GM18520 (cell line): Measurements from ENCODE around the gene NAXE.
"Not testable (repeated sequence)": the region's sequence is repeated elsewhere in the genome, so short reads cannot be mapped to it uniquely, and the experiment has no call there.

ENCODE experiments used
- ATAC-seq: cut with Tn5 transposase; IDR thresholded peaks from one replicate; pipeline ENCODE4 v1.9.1; 2021; ENCODE audit not compliant: unreplicated experiment

Gene NAXE

GRCh38 chr1:156618853-156619581 lies 27.4 kb downstream of the NAXE start, which contains the start of gene HAPLN2:
TSS of gene HAPLN2 (plus strand) at chr1:156619415. CDS start at chr1:156623491, 4,076 bp downstream.
- no peak for ATAC-seq

DNA sequence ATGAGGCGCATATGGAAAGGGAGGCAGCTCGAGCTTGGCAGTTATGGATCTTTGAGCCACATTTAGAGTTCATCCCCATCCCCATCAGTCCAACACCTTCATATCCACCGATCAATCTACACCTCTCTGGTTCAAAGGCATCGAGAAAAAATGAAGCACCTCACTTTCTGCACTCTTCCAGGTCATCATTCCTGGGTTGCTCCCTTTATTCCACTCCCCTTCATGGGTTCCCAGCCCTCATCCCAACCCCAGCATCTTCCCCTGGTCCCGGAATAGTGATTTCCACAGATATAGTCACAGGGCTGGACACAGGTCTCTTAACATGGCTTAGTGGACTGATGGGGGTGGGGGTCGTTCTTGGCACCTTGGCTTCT lies 28.0 kb downstream of the NAXE start:
- no peak for ATAC-seq

GRCh38 chr1:156622581-156623297 lies 31.2 kb downstream of the NAXE start:
- ATAC-seq = no peak

- ATAC-seq = no peak
Measured at GRCh38 chr1:156623946-156624813, 32.6 kb downstream of the NAXE start.

- ATAC-seq = no peak
Measured at GRCh38 chr1:156624814-156625435, 33.3 kb downstream of the NAXE start.

- no peak for ATAC-seq
Measured at GRCh38 chr1:156625436-156626078, 34.0 kb downstream of the NAXE start.

DNA sequence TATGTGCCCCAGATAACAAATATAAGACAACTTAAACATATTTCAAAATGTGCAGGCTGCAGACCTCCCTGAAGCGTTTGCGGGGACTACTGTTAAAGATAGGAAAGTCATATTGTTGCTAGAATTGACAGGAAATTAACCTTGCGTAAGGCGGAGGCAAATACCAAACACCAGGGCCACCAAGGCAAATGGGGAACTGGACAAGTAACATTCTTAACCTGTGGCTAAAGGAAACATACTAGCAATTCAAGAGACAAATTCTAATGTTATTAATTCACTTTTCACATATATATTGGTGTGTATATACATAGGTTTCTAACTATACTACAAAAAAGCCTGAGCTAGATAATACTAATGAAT lies 34.5 kb downstream of the NAXE start:
- no peak for ATAC-seq

GRCh38 chr1:156627313-156627880 lies 35.8 kb downstream of the NAXE start:
- no peak for ATAC-seq

- no peak for ATAC-seq
Measured at GRCh38 chr1:156629823-156630449, 38.4 kb downstream of the NAXE start.

- not testable (repeated sequence) for ATAC-seq
Measured at GRCh38 chr1:156631152-156631551, 39.6 kb downstream of the NAXE start.

DNA sequence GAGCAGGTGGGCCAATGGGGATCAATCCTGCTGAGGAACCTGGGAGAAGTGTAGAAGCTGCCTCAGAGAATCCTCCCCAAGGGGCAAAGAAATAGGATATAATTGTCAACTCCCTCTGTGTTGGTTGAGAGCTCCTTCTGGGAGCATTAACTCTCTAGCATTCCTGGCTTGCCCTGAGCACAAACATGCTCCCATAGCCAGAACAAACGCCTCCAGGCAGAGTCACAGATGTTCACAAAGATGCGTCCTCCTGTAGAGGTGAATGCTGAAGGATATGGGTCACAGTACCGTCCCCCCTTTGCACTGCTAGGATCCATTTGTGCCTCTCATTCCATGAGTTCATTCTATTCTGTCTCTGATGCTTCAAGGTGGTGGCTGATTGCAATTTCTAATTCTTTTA lies 40.8 kb downstream of the NAXE start:
- no peak for ATAC-seq

DNA sequence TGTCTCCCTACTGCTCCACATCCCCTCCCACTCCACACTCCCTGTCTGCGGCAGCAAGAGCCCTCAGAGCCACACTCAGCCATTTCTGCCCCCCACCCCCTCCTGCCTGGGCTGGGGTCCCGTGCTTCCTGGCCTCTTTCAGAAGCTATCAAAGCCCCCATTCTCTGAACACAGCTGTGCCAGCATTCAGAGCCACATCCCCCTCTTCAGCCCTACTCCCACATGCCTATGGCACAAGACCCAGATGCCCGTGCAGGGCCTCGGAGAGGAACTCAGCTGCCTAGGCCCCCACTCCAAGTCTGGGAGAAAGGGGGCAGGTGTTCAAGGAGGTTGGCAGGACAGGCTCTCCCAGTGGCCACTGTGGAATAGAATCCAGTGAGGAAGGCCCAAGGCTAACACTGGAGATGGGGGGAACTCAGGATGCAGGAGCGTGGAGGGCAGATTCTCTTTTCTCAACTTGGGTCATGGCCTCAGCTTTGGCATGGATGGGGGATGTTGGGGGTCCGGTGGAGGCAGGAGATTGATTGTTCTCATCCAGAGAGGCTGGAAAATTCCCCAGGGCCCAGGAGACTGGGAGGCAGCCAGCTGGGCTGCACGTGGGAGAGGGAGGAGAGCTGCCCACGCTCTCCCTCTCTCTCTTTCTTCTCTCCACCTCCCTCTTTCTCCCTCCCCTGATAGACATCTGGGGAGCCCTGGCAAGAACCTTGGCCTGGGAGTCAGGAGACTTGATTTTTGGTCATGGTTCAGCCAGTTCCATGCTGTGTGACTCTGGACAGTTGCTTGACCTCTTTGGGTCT lies 46.8 kb downstream of the NAXE start:
- ATAC-seq = no peak

DNA sequence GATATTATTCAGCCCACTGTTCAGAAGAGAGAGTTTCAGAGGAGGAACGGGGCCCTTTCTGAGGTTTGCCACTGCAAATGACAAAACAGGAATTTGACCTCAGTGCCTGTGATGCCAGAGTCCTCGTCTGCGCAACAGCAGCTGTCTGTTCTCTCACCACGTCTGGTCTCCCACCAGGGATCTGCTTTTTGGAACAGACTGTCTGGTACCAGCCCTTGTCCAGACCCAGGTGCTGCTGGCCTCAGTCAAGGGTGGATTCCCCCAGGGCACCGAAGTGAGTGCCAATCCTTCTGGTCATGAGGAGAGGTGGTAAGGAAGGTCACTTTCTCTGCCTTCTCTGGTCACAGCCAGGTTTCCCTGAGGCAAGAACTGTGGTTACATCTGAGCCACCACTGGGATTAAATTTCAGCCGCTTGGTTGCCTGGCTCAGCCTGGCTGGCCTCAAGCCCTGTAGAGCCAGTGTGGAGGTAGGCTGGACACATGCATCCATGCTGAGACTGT lies 48.1 kb downstream of the NAXE start:
- no peak for ATAC-seq

GRCh38 chr1:156640842-156641706 lies 49.5 kb downstream of the NAXE start:
- no peak for ATAC-seq

GRCh38 chr1:156641761-156642264 lies 50.2 kb downstream of the NAXE start, which contains the start of gene BCAN:
TSS of gene BCAN (plus strand) at chr1:156642117. CDS start at chr1:156646055, 3,938 bp downstream.
- no peak for ATAC-seq

GRCh38 chr1:156642265-156643048 lies 50.9 kb downstream of the NAXE start:
- ATAC-seq = no peak
